Measurements from ENCODE around the gene NEK3.

DNA sequence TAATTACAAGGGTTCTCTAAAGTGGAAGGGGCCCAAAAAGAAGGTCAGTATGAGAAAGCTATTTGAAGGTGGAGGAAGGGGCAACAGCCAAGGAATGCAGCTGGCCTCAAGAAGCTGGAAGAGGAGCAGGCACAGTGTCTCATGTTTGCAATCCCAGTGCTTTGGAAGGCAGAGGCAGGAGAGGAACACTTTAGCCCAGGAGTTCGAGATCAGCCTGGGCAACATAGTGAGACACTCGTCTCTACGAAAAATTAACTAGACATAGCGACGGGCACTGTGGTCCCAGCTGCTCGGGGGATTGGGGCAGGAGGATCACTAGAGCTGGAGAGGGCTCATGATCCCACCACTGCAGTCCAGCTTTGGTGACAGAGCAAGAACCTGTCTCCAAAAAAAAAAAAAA, 656 bp upstream of the NEK3 start:
- TF ChIP-seq, protein P1, sequence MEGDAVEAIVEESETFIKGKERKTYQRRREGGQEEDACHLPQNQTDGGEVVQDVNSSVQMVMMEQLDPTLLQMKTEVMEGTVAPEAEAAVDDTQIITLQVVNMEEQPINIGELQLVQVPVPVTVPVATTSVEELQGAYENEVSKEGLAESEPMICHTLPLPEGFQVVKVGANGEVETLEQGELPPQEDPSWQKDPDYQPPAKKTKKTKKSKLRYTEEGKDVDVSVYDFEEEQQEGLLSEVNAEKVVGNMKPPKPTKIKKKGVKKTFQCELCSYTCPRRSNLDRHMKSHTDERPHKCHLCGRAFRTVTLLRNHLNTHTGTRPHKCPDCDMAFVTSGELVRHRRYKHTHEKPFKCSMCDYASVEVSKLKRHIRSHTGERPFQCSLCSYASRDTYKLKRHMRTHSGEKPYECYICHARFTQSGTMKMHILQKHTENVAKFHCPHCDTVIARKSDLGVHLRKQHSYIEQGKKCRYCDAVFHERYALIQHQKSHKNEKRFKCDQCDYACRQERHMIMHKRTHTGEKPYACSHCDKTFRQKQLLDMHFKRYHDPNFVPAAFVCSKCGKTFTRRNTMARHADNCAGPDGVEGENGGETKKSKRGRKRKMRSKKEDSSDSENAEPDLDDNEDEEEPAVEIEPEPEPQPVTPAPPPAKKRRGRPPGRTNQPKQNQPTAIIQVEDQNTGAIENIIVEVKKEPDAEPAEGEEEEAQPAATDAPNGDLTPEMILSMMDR (IDR thresholded peaks at IDR 0.05) = no peak
- no peak for TF ChIP-seq POLR2A (IDR thresholded peaks at IDR 0.05)
